ENCODE results near the gene CSMD2.

CSMD2 gene

DNA sequence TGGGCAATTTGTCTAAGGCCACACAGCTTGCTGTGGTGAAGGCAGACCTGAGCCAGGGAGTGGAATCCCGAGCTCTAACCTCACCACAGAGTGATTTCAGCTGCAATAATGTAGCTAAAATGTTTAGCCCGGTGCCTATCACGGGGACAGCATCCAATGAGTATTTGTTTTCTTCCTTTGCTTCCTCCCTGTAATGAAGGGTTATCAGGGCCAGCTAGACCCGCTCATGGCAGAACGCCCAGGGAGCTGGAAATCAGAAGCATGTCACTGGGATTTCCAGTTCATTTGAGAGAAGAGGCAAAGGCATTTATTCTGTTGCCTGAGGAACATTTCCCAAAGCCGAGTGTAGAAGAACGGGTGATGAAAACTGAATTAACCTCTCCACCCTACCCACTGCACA, 509.5 kb downstream of the CSMD2 start:
- H2AFZ ChIP-seq (ENCODE audit: low read length), result no peak overlapping the region
- no peaks in the 10 kb centered on the region for H3K79me2 ChIP-seq (ENCODE audit: insufficient read depth, low read length)
- no peaks in the 10 kb centered on the region for H3K9me2 ChIP-seq (replicated peaks; ENCODE audit: low read depth, low read length)
- H3K4me2 ChIP-seq (ENCODE audit: low read depth, low read length, poor library complexity, severe bottlenecking), result no peak overlapping the region
- H3F3A ChIP-seq (ENCODE audit: low read depth), result no peaks in the 10 kb centered on the region
- H3K4me3 ChIP-seq (ENCODE audit: low read length, poor library complexity, severe bottlenecking), result no peak overlapping the region
- TF ChIP-seq, protein P1, sequence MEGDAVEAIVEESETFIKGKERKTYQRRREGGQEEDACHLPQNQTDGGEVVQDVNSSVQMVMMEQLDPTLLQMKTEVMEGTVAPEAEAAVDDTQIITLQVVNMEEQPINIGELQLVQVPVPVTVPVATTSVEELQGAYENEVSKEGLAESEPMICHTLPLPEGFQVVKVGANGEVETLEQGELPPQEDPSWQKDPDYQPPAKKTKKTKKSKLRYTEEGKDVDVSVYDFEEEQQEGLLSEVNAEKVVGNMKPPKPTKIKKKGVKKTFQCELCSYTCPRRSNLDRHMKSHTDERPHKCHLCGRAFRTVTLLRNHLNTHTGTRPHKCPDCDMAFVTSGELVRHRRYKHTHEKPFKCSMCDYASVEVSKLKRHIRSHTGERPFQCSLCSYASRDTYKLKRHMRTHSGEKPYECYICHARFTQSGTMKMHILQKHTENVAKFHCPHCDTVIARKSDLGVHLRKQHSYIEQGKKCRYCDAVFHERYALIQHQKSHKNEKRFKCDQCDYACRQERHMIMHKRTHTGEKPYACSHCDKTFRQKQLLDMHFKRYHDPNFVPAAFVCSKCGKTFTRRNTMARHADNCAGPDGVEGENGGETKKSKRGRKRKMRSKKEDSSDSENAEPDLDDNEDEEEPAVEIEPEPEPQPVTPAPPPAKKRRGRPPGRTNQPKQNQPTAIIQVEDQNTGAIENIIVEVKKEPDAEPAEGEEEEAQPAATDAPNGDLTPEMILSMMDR (conservative IDR thresholded peaks at IDR 0.05; ENCODE audit: low read length), result no peak
- TF ChIP-seq EZH2phosphoT487 (IDR thresholded peaks at IDR 0.05; ENCODE audit: borderline replicate concordance), result no peak
- H3K36me3 ChIP-seq (ENCODE audit: insufficient read depth, low read length), result no peaks in the 10 kb centered on the region
- H4K20me1 ChIP-seq (ENCODE audit: insufficient read depth, low read length, poor library complexity, severe bottlenecking), result no peaks in the 10 kb centered on the region
- no peaks in the 10 kb centered on the region for H3K4me1 ChIP-seq (ENCODE audit: insufficient read depth, low read length, poor library complexity, severe bottlenecking)
- H3K27me3 ChIP-seq (ENCODE audit: insufficient read depth, low read length, poor library complexity, severe bottlenecking), result no peaks in the 10 kb centered on the region
- H3K9ac ChIP-seq (ENCODE audit: low read depth, low read length, poor library complexity, severe bottlenecking), result no peak overlapping the region
- no peaks in the 10 kb centered on the region for H3K9me3 ChIP-seq (ENCODE audit: insufficient read depth, low read depth, low read length)

DNA sequence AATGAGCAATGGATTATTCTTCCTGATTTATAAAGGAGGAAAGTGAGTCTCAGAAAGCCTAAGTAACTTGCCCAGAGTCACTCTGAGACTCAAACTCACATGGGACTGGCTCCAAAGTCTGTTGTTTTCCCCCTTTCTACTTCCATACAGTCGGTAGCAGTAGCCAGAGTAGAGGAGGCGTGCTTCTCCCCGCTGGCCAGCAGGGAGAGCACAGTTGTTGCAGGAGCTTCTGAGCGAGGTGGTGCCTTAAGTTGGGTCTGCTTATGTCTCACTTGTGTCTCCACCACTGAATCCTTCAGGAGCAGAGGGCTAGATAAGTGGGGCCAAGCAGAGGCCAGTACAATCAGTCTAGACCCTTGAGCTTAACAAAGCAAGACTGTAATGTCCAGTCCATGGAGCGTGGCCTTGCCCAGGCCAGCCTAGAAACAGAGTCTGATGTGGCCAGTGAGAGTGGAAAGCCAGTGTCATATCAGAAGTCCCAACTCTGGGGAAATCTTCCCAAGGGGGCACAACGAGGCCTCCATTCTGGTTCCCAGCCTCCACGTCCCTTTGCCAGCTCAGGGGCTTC, 510.7 kb downstream of the CSMD2 start:
- no peak for TF ChIP-seq EZH2phosphoT487 (IDR thresholded peaks at IDR 0.05; ENCODE audit: borderline replicate concordance)
- TF ChIP-seq, protein P1 (conservative IDR thresholded peaks at IDR 0.05; ENCODE audit: low read length), result peak; percentile 44
- H3K27me3 ChIP-seq (ENCODE audit: insufficient read depth, low read length, poor library complexity, severe bottlenecking), result no peaks in the 10 kb centered on the region
- no peaks in the 10 kb centered on the region for H4K20me1 ChIP-seq (ENCODE audit: insufficient read depth, low read length, poor library complexity, severe bottlenecking)
- no peaks in the 10 kb centered on the region for H3K9me3 ChIP-seq (ENCODE audit: insufficient read depth, low read depth, low read length)
- H3K36me3 ChIP-seq (ENCODE audit: insufficient read depth, low read length), result no peaks in the 10 kb centered on the region
- H3K4me2 ChIP-seq (ENCODE audit: low read depth, low read length, poor library complexity, severe bottlenecking), result no peak overlapping the region
- H2AFZ ChIP-seq (ENCODE audit: low read length), result no peak overlapping the region
- H3K9ac ChIP-seq (ENCODE audit: low read depth, low read length, poor library complexity, severe bottlenecking), result no peak overlapping the region
- no peaks in the 10 kb centered on the region for H3F3A ChIP-seq (ENCODE audit: low read depth)
- no peak overlapping the region for H3K4me3 ChIP-seq (ENCODE audit: low read length, poor library complexity, severe bottlenecking)
- H3K9me2 ChIP-seq (replicated peaks; ENCODE audit: low read depth, low read length), result no peaks in the 10 kb centered on the region
- H3K79me2 ChIP-seq (ENCODE audit: insufficient read depth, low read length), result no peaks in the 10 kb centered on the region
- no peaks in the 10 kb centered on the region for H3K4me1 ChIP-seq (ENCODE audit: insufficient read depth, low read length, poor library complexity, severe bottlenecking)

DNA sequence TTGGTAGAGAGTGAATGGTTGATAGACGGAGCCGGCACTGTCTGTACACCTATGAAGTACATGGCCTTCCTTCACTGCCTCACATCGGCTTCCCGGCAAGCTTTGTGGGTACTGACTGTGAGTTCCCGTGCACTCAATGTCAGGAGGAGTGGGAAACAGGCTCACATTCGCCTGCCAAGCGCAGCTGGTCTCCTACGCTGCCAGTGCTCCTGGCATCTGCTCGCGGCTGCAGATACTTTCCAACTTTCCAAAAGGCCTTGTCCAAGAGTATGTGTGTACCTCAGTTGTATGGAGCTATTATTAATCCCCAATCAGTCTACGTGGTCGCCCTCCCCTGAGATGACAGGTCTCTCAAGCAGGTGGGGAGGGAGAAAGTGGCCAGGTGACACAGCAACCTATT, 511.8 kb downstream of the CSMD2 start:
- Histone ChIP-seq H3K27me3 (ENCODE audit: insufficient read depth, low read length, poor library complexity, severe bottlenecking) (no peaks in the 10 kb centered on the region), H3K4me3 (ENCODE audit: low read length, poor library complexity, severe bottlenecking) (no peak overlapping the region), H4K20me1 (ENCODE audit: insufficient read depth, low read length, poor library complexity, severe bottlenecking) (no peaks in the 10 kb centered on the region), H2AFZ (ENCODE audit: low read length) (no peak overlapping the region), H3K79me2 (ENCODE audit: insufficient read depth, low read length) (no peaks in the 10 kb centered on the region), H3K9ac (ENCODE audit: low read depth, low read length, poor library complexity, severe bottlenecking) (no peak overlapping the region), H3F3A (ENCODE audit: low read depth) (no peaks in the 10 kb centered on the region), H3K4me2 (ENCODE audit: low read depth, low read length, poor library complexity, severe bottlenecking) (no peak overlapping the region), H3K9me2 (replicated peaks; ENCODE audit: low read depth, low read length) (no peaks in the 10 kb centered on the region), H3K9me3 (ENCODE audit: insufficient read depth, low read depth, low read length) (no peaks in the 10 kb centered on the region), H3K4me1 (ENCODE audit: insufficient read depth, low read length, poor library complexity, severe bottlenecking) (no peaks in the 10 kb centered on the region), H3K36me3 (ENCODE audit: insufficient read depth, low read length) (no peaks in the 10 kb centered on the region)
- TF ChIP-seq, protein P1 (conservative IDR thresholded peaks at IDR 0.05; ENCODE audit: low read length), result no peak
- TF ChIP-seq EZH2phosphoT487 (IDR thresholded peaks at IDR 0.05; ENCODE audit: borderline replicate concordance), result no peak
